Measurements from ENCODE around the gene EDAR. TPM values are rescaled to one million over a fixed set of nuclear protein-coding genes. Genes with fewer than 3 reads are reported as not detected.

Gene EDAR
- total and polyA plus RNA-seq, 2 of the 4 experiments (the other 2 are of a cell fraction): not detected

DNA sequence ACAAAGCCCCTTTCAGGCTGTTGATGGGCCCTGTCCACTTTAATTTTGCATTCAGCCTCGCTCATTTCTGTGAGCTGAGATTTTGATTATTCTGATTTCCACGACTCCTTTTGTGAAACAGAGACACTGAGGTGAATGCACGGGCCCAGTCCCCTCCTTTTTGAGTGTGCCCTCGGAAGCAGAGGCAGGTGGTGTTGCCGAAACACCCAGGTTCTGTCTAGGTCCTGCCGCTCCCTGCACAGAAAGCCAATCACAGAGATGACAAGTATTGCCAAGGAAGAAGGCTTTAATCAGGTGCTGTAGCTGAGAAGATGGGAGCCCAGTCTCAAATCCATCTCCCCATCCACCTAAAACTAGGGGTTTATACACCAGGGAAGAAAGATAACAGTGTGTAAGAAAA is 44.2 kb upstream of the EDAR start:
- no peak overlapping the region for H4K5ac ChIP-seq (ENCODE audit: low read depth, low read length)
- ATAC-seq (ENCODE audit: low read depth) (no peak), DNase-seq (no peak)
- no peak overlapping the region for H2BK5ac ChIP-seq (ENCODE audit: low read depth, low read length, poor library complexity, severe bottlenecking)
- no peak overlapping the region for H3K4ac ChIP-seq (ENCODE audit: low read depth, low read length)
- TF ChIP-seq, protein P1, sequence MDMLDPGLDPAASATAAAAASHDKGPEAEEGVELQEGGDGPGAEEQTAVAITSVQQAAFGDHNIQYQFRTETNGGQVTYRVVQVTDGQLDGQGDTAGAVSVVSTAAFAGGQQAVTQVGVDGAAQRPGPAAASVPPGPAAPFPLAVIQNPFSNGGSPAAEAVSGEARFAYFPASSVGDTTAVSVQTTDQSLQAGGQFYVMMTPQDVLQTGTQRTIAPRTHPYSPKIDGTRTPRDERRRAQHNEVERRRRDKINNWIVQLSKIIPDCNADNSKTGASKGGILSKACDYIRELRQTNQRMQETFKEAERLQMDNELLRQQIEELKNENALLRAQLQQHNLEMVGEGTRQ (IDR thresholded peaks at IDR 0.05; ENCODE audit: low read depth, low read length): no peak
- TF ChIP-seq BHLHE40 (IDR thresholded peaks at IDR 0.05; ENCODE audit: low read depth, low read length) (no peak), MAFK (IDR thresholded peaks at IDR 0.05; ENCODE audit: low read depth, low read length) (no peak), MAZ (IDR thresholded peaks at IDR 0.05; ENCODE audit: borderline replicate concordance, low read depth, low read length) (no peak), POLR2A (IDR thresholded peaks at IDR 0.05; ENCODE audit: low read depth, low read length) (no peak), CEBPB (IDR thresholded peaks at IDR 0.05; ENCODE audit: low read depth, low read length) (no peak), FOS (IDR thresholded peaks at IDR 0.05; ENCODE audit: low read depth, low read length) (no peak), SMC3 (IDR thresholded peaks at IDR 0.05; ENCODE audit: low read depth, low read length) (no peak), RAD21 (IDR thresholded peaks at IDR 0.05; ENCODE audit: low read length) (no peak), CHD1 (IDR thresholded peaks at IDR 0.05; ENCODE audit: low read depth, low read length) (no peak), NFE2L2 (IDR thresholded peaks at IDR 0.05; ENCODE audit: low read depth, low read length) (no peak), RFX5 (IDR thresholded peaks at IDR 0.05; ENCODE audit: low read depth, low read length) (no peak)
- TF ChIP-seq, protein P2, sequence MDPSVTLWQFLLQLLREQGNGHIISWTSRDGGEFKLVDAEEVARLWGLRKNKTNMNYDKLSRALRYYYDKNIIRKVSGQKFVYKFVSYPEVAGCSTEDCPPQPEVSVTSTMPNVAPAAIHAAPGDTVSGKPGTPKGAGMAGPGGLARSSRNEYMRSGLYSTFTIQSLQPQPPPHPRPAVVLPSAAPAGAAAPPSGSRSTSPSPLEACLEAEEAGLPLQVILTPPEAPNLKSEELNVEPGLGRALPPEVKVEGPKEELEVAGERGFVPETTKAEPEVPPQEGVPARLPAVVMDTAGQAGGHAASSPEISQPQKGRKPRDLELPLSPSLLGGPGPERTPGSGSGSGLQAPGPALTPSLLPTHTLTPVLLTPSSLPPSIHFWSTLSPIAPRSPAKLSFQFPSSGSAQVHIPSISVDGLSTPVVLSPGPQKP (IDR thresholded peaks at IDR 0.05; ENCODE audit: borderline replicate concordance, low read depth, low read length): no peak
- no peak overlapping the region for H2AK9ac ChIP-seq (replicated peaks; ENCODE audit: low read depth, low read length, poor library complexity)
- no peaks in the 10 kb centered on the region for H3K9me1 ChIP-seq (ENCODE audit: insufficient read depth, low read length)
- H2BK20ac ChIP-seq (ENCODE audit: low read depth, low read length): no peak overlapping the region
- no peak overlapping the region for H4K91ac ChIP-seq (ENCODE audit: insufficient read depth, low read depth, low read length)
- no peak overlapping the region for H3K14ac ChIP-seq (replicated peaks; ENCODE audit: low read depth, low read length)
- no peaks in the 10 kb centered on the region for H3K79me1 ChIP-seq (ENCODE audit: low read depth in 1 of 2, low read length in 2 of 2)
- no peak overlapping the region for H3K56ac ChIP-seq (ENCODE audit: extremely low read depth, insufficient read depth, low read length)
- peaks cover 62% of the 10 kb centered on the region for H3K27me3 ChIP-seq (ENCODE audit: control insufficient read depth, insufficient read depth, low read length)
- H3K18ac ChIP-seq (ENCODE audit: low read depth, low read length): no peak overlapping the region
- dilution Hi-C loops (cut with HindIII; ENCODE audit: low sequenced_read_pairs, unreplicated experiment) (no loop called here), in situ Hi-C loops (cut with MboI; ENCODE audit: low sequenced_read_pairs) (no loop called here), intact Hi-C loops (cut with micrococcal nuclease) (no loop called here)
- no peak overlapping the region for H2AK5ac ChIP-seq (ENCODE audit: low read depth, low read length)
- no TSS peak for BruUV-seq (replicated peaks)
- no peak overlapping the region for H3K4me2 ChIP-seq (ENCODE audit: low read depth, low read length)
- no peaks in the 10 kb centered on the region for H3K9me3 ChIP-seq (ENCODE audit: control insufficient read depth, insufficient read depth, low read length)
- no peaks in the 10 kb centered on the region for H4K20me1 ChIP-seq (ENCODE audit: insufficient read depth, low read length)
- H3K36me3 ChIP-seq (ENCODE audit: control insufficient read depth, insufficient read depth, low read length): no peaks in the 10 kb centered on the region
- ChIA-PET CTCF (no interaction called here), POLR2A (ENCODE audit: unreplicated experiment) (no interaction called here)
- WGBS, 2 experiments (ENCODE audit: extremely low coverage in 2 of 2, insufficient read length in 1 of 2): 100% methylated on average over 2 of the region's 6 CpGs; no CpG with 5 or more reads in 1 of the 2 experiments
- no peak overlapping the region for H3K23ac ChIP-seq (ENCODE audit: low read depth, low read length)
- H2BK15ac ChIP-seq (ENCODE audit: low read depth, low read length): no peak overlapping the region
- no peak overlapping the region for H2BK120ac ChIP-seq (ENCODE audit: low read depth, low read length)
- no peak overlapping the region for H3K27ac ChIP-seq (ENCODE audit: insufficient read depth, low read length)
- no peak overlapping the region for H2AFZ ChIP-seq (replicated peaks; ENCODE audit: low read length, poor library complexity)
- H3K4me3 ChIP-seq (ENCODE audit: insufficient read depth, low read depth, low read length): no peak overlapping the region
- no peak overlapping the region for H3K9ac ChIP-seq (ENCODE audit: low read depth, low read length)
- H4K8ac ChIP-seq (ENCODE audit: low read depth in 2 of 2, low read length in 2 of 2): no peak overlapping the region
- no peaks in the 10 kb centered on the region for H3K4me1 ChIP-seq (ENCODE audit: control insufficient read depth, insufficient read depth, low read length)

Data from IMR-90 (cell line).